Upper lobe of left lung (tissue), 4 donors: Measurements from ENCODE around the gene FBXO27.

ENCODE experiments used
- EP300 ChIP-seq, 4 donors: sonication (generic); formaldehyde crosslinking; IDR thresholded peaks; one replicate each; pipeline ENCODE4 v1.5.1; 2017; ENCODE audit warnings: antibody characterized with exemption in 4 of 4, control low read depth in 2 of 4
- TF ChIP-seq, protein P1 (sequence below), 6 experiments: fragments of 450-650 bp in 4 of 6; fragments of 200-600 bp in 2 of 6; sonication (generic) in 2 of 6; IDR thresholded peaks; one replicate each; pipeline ENCODE4 v1.5.1; 2016 to 2019; ENCODE audit warnings: antibody characterized with exemption in 6 of 6

DNA sequence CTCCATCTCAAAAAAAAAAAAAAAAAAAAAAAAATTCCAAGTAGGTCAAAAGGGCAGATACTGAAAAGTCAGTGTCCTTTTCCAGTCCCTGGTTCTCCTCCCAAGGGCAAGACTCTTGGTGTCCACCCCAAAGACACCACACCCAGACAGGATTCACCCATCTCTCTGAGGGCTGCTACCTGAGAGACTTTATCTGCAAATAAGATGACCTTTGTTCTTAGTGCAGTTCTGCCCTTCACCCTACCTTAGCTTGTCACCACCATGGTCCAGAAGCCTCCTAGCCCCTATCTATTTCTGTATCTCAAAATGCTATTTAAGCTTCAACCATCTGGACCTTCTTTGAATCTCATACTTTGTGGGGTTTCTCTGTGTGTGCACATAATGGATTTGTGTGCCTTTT, 4.2 kb upstream of the FBXO27 start:
- no peak for TF ChIP-seq EP300 (IDR thresholded peaks at IDR 0.05)
- TF ChIP-seq, protein P1, sequence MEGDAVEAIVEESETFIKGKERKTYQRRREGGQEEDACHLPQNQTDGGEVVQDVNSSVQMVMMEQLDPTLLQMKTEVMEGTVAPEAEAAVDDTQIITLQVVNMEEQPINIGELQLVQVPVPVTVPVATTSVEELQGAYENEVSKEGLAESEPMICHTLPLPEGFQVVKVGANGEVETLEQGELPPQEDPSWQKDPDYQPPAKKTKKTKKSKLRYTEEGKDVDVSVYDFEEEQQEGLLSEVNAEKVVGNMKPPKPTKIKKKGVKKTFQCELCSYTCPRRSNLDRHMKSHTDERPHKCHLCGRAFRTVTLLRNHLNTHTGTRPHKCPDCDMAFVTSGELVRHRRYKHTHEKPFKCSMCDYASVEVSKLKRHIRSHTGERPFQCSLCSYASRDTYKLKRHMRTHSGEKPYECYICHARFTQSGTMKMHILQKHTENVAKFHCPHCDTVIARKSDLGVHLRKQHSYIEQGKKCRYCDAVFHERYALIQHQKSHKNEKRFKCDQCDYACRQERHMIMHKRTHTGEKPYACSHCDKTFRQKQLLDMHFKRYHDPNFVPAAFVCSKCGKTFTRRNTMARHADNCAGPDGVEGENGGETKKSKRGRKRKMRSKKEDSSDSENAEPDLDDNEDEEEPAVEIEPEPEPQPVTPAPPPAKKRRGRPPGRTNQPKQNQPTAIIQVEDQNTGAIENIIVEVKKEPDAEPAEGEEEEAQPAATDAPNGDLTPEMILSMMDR (IDR thresholded peaks at IDR 0.05) = no peak
